Motor neuron (in vitro differentiated cells): ENCODE results near the gene MPND. TPM values are rescaled to one million over a fixed set of nuclear protein-coding genes. Genes with fewer than 3 reads are reported as not detected.

Experiments
- ATAC-seq, 8 experiments: fragments of 200-7000 bp; cut with Tn5 transposase; replicated peaks in 6 of 8; 2 replicates each; pipeline ENCODE4 v1.8.0; 2021; ENCODE audit warnings: mild to moderate bottlenecking in 8 of 8, moderate library complexity in 8 of 8
- H3K27ac ChIP-seq, 2 donors: fragments of 250-450 bp; sonication (Bioruptor Pico); 2 replicates each; pipeline ENCODE4 v1.9.0; 2021; ENCODE audit warnings: antibody characterized with exemption in 2 of 2, mild to moderate bottlenecking in 2 of 2, moderate library complexity in 1 of 2
- H3K4me1 ChIP-seq, 2 donors: fragments of 250-450 bp; sonication (Bioruptor Pico); replicated peaks in 1 of 2; 2 replicates each; pipeline ENCODE4 v1.6.1; 2021; ENCODE audit warnings: antibody characterized with exemption in 2 of 2, mild to moderate bottlenecking in 2 of 2, moderate library complexity in 1 of 2
- H3K4me3 ChIP-seq, 5 donors: fragments of 250-450 bp; sonication (Bioruptor Pico); 2 replicates each; pipeline ENCODE4 v1.9.0; 2021; ENCODE audit warnings: antibody characterized with exemption in 5 of 5, mild to moderate bottlenecking in 5 of 5, moderate library complexity in 4 of 5
- WGBS, 10 experiments: fragments of 450-650 bp; shearing (Covaris generic); methylation state at CpG; one replicate each; pipeline ENCODE4 v1.0.0; 2022; 5-methylcytosine and 5-hydroxymethylcytosine counted together
- in situ Hi-C, 9 experiments: fragments of 400-800 bp; cut with MboI; loops; one replicate each; pipeline ENCODE4 v1.15.0; 2021; ENCODE audit warnings: low sequenced_read_pairs in 9 of 9, low pct_unique_long_range_greater_than_20kb in 2 of 9; ENCODE audit not compliant: unreplicated experiment in 9 of 9
- total RNA-seq, 8 experiments: library from RNA; unstranded; fragments of 300-600 nt; gene quantifications; 2 replicates each; pipeline versions ENCODE4 v1.2.3 to v1.2.4, GENCODE V29; 2022

MPND gene
- total RNA-seq, 8 experiments from 2014 or later: 4.1 to 20.0 (median 13.2) TPM

- ATAC-seq: peak; percentile 48 to 72 (median 68)
- peak within 1 kb of the TSS; percentile 55 to 97 (median 85) for H3K4me3 ChIP-seq
- H3K4me1 ChIP-seq: peaks cover 3 to 7% of the 10 kb centered on the region in 2 donors
- H3K27ac ChIP-seq: peak within 1 kb of the TSS; percentile 70 to 87
- in situ Hi-C loops: no loop called here
- WGBS, 10 experiments: 0% methylated on average over 1 to 12 of the region's 90 CpGs; no CpG with 5 or more reads in 5 of the 10 experiments
These were observed 57.0 kb downstream of the MPND start, which contains the start of gene SH3GL1 for GRCh38 chr19:4400135-4400936. TSS of gene SH3GL1 (minus strand) at chr19:4400547. CDS start at chr19:4400368, 179 bp downstream.

GRCh38 chr19:4401769-4402170 lies 58.4 kb downstream of the MPND start:
- in situ Hi-C loops: no loop called here
- H3K4me3 ChIP-seq: peak overlapping the region; percentile 30 to 39 (median 33)
- peak overlapping the region; percentile 13 to 42 for H3K27ac ChIP-seq
- no peak for ATAC-seq
- 0 to 11% (median 3%) methylated on average over 1 to 8 of the region's 8 CpGs for WGBS, 10 experiments
- H3K4me1 ChIP-seq: peaks cover 3 to 6% of the 10 kb centered on the region in 2 donors

- ATAC-seq: peak; percentile 84 to 94 (median 92)
- WGBS, 10 experiments: 0 to 20% (median 0%) methylated on average over 1 to 11 of the region's 84 CpGs; no CpG with 5 or more reads in 2 of the 10 experiments
- Histone ChIP-seq H3K27ac (peak within 1 kb of the TSS; percentile 13 to 42), H3K4me1 (peaks cover under 1 to 3% of the 10 kb centered on the region in 2 donors), H3K4me3 (peak within 1 kb of the TSS; percentile 59 to 80 (median 66))
- in situ Hi-C loops: no loop called here
These were observed 59.0 kb downstream of the MPND start, which contains the start of gene CHAF1A for GRCh38 chr19:4402171-4403004. TSS of gene CHAF1A (plus strand) at chr19:4402640. CDS start at chr19:4402763, 123 bp downstream.

GRCh38 chr19:4403005-4403761 lies 59.8 kb downstream of the MPND start:
- in situ Hi-C loops: no loop called here
- Histone ChIP-seq H3K4me3 (peak overlapping the region; percentile 59 to 80 (median 66)), H3K27ac (peak overlapping the region in 1 of 2 donors; percentile 7), H3K4me1 (peaks cover 0 to 3% of the 10 kb centered on the region in 2 donors)
- no peak for ATAC-seq
- WGBS, 10 experiments: 0 to 51% (median 17%) methylated on average over 1 to 9 of the region's 32 CpGs; no CpG with 5 or more reads in 1 of the 10 experiments

- in situ Hi-C loops: no loop called here
- 60 to 100% (median 100%) methylated on average over 1 to 6 of the region's 8 CpGs; no CpG with 5 or more reads in 2 of the 10 experiments for WGBS, 10 experiments
- Histone ChIP-seq H3K27ac (no peak overlapping the region), H3K4me1 (peaks cover 0 to 3% of the 10 kb centered on the region in 2 donors), H3K4me3 (no peak overlapping the region)
- no peak for ATAC-seq
These were observed 62.6 kb downstream of the MPND start for GRCh38 chr19:4405977-4406376.

GRCh38 chr19:4406626-4407025 lies 63.3 kb downstream of the MPND start:
- no peak for ATAC-seq
- Histone ChIP-seq H3K4me3 (no peak overlapping the region), H3K27ac (no peak overlapping the region), H3K4me1 (peaks cover 0 to 2% of the 10 kb centered on the region in 2 donors)
- in situ Hi-C loops: no loop called here
- 79 to 100% (median 92%) methylated on average over 1 to 5 of the region's 7 CpGs; no CpG with 5 or more reads in 2 of the 10 experiments for WGBS, 10 experiments

- in situ Hi-C loops: no loop called here
- Histone ChIP-seq H3K4me1 (no peaks in the 10 kb centered on the region), H3K4me3 (no peak overlapping the region), H3K27ac (no peak overlapping the region)
- WGBS, 10 experiments: 20 to 96% (median 75%) methylated on average over 1 to 17 of the region's 23 CpGs; no CpG with 5 or more reads in 1 of the 10 experiments
- ATAC-seq: no peak
These were observed 66.0 kb downstream of the MPND start for GRCh38 chr19:4409123-4409933.

Other genes starting within 250 kb of the MPND start
- 100 to 1,000 TPM in 4 of 8 experiments, 10 to 100 TPM in 4; 77.0 to 159 (median 99.6) TPM for gene MAP2K2, start 219.4 kb upstream of the MPND start, total RNA-seq
- gene CREB3L3, start 189.9 kb upstream of the MPND start, total RNA-seq: under 1 TPM in 5 of 8 experiments, not detected in 3; 0.08 to 0.59 (median 0.20) TPM
- gene SIRT6, start 161.0 kb upstream of the MPND start, total RNA-seq: 10 to 100 TPM; 20.7 to 30.7 (median 22.4) TPM
- gene ANKRD24, start 160.9 kb upstream of the MPND start, total RNA-seq: 1 to 10 TPM in 5 of 8 experiments, under 1 TPM in 3; 0.29 to 4.0 (median 1.2) TPM
- 10 to 100 TPM in 1 of 8 experiments, under 1 TPM in 3, not detected in 4; 0.17 to 11.9 (median 0.83) TPM for gene EBI3, start 114.0 kb upstream of the MPND start, total RNA-seq
- 10 to 100 TPM; 12.0 to 26.1 (median 17.4) TPM for gene YJU2, start 96.5 kb upstream of the MPND start, total RNA-seq
- 10 to 100 TPM in 4 of 8 experiments, 1 to 10 TPM in 1, under 1 TPM in 2, not detected in 1; 0.21 to 52.7 (median 28.5) TPM for gene SHD, start 64.3 kb upstream of the MPND start, total RNA-seq
- 1 to 10 TPM in 1 of 8 experiments, under 1 TPM in 4, not detected in 3; 0.29 to 1.2 (median 0.43) TPM for gene TMIGD2, start 41.2 kb upstream of the MPND start, total RNA-seq
- gene FSD1, start 39.0 kb upstream of the MPND start, total RNA-seq: 10 to 100 TPM in 5 of 8 experiments, 1 to 10 TPM in 2, not detected in 1; 5.0 to 43.4 (median 37.2) TPM
- 1 to 10 TPM; 2.2 to 7.5 (median 4.6) TPM for gene STAP2, start 4.7 kb upstream of the MPND start, total RNA-seq
- gene SH3GL1, start 57.0 kb downstream of the MPND start, total RNA-seq: 10 to 100 TPM; 24.6 to 62.9 (median 40.6) TPM
- gene CHAF1A, start 59.1 kb downstream of the MPND start, total RNA-seq: 10 to 100 TPM in 3 of 8 experiments, 1 to 10 TPM in 5; 2.3 to 36.2 (median 3.1) TPM
- 10 to 100 TPM; 56.8 to 93.5 (median 74.0) TPM for gene UBXN6, start 114.2 kb downstream of the MPND start, total RNA-seq
- 10 to 100 TPM; 29.2 to 87.0 (median 59.0) TPM for gene HDGFL2, start 128.7 kb downstream of the MPND start, total RNA-seq
- 1 to 10 TPM in 2 of 8 experiments, under 1 TPM in 6; 0.11 to 1.1 (median 0.50) TPM for gene PLIN4, start 174.9 kb downstream of the MPND start, total RNA-seq
- 1 to 10 TPM in 3 of 8 experiments, under 1 TPM in 5; 0.36 to 2.6 (median 0.64) TPM for gene PLIN5, start 191.7 kb downstream of the MPND start, total RNA-seq
- under 1 TPM; 0.07 to 0.63 (median 0.22) TPM for gene LRG1, start 196.5 kb downstream of the MPND start, total RNA-seq
- 10 to 100 TPM in 4 of 8 experiments, 1 to 10 TPM in 3, under 1 TPM in 1; 0.56 to 35.1 (median 13.7) TPM for gene SEMA6B, start 216.1 kb downstream of the MPND start, total RNA-seq